ENCODE data around the gene ACTR1B. TPM values are rescaled to one million over a fixed set of nuclear protein-coding genes. Genes with fewer than 3 reads are reported as not detected.

Gene ACTR1B
- total RNA-seq, 1 donor from 2014 or later: 42.9 TPM

DNA sequence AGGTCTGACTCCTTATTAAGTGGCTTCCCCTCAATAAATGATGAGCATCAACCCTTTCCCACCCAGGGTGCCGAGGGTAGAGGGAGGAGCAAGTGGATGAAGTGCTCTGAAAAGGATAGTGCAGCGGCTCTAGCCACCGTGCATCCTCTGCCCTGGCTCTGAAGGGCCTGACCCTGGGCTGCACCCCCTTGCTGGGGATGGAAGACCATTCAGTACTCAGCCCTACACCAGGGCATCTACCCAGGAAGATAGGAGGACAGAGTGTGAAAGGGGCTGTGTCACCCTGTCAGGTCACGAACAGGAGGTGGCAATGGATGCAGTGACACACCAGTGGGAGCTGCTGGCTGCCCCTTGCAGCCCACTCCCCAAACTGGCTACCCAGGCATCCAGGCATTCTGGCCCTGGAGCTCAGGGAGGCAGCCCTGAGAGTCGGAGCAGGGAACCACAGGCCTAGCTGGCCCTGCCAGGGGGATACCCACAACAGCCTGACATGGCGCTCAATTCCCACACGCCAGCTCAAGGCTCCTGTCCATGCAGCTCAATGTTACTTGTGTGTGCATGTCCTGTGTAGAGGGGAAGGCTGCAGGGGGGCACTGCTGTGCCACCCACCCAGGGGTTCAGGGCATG lies 7.6 kb downstream of the ACTR1B start:
- H3K27ac ChIP-seq: no peak overlapping the region
- peaks cover 17% of the 10 kb centered on the region for H3K9me3 Mint-ChIP-seq
- H3K4me1 ChIP-seq: peaks cover 2% of the 10 kb centered on the region
- H3K4me3 Mint-ChIP-seq: peak overlapping the region; percentile 58
- DNase-seq (ENCODE audit: low spot score): no peak
- no peak overlapping the region for H3K4me2 ChIP-seq
- H3K4me3 ChIP-seq: no peak overlapping the region
- no peaks in the 10 kb centered on the region for H3K9me3 ChIP-seq (ENCODE audit: low read depth)
- peaks cover 2% of the 10 kb centered on the region for H3K36me3 ChIP-seq
- no peak overlapping the region for H3K27ac Mint-ChIP-seq
- H3K36me3 Mint-ChIP-seq: peaks cover 26% of the 10 kb centered on the region
- H3K79me2 ChIP-seq (ENCODE audit: low read depth): peaks cover 9% of the 10 kb centered on the region
- H3K4me1 Mint-ChIP-seq: peaks cover under 1% of the 10 kb centered on the region
- H3F3A ChIP-seq (ENCODE audit: low read depth): no peaks in the 10 kb centered on the region
- peaks cover 6% of the 10 kb centered on the region for H3K27me3 Mint-ChIP-seq (ENCODE audit: insufficient read depth, low read depth)
- peaks cover 13% of the 10 kb centered on the region for H4K20me1 ChIP-seq (ENCODE audit: low read depth)
- no peak overlapping the region for H2AFZ ChIP-seq (replicated peaks)
- H3K27me3 ChIP-seq: no peaks in the 10 kb centered on the region
- no peak overlapping the region for H3K9ac ChIP-seq
- TF ChIP-seq EZH2phosphoT487 (IDR thresholded peaks at IDR 0.05): no peak
- TF ChIP-seq EZH2 (IDR thresholded peaks at IDR 0.05): no peak
- TF ChIP-seq, protein P1, sequence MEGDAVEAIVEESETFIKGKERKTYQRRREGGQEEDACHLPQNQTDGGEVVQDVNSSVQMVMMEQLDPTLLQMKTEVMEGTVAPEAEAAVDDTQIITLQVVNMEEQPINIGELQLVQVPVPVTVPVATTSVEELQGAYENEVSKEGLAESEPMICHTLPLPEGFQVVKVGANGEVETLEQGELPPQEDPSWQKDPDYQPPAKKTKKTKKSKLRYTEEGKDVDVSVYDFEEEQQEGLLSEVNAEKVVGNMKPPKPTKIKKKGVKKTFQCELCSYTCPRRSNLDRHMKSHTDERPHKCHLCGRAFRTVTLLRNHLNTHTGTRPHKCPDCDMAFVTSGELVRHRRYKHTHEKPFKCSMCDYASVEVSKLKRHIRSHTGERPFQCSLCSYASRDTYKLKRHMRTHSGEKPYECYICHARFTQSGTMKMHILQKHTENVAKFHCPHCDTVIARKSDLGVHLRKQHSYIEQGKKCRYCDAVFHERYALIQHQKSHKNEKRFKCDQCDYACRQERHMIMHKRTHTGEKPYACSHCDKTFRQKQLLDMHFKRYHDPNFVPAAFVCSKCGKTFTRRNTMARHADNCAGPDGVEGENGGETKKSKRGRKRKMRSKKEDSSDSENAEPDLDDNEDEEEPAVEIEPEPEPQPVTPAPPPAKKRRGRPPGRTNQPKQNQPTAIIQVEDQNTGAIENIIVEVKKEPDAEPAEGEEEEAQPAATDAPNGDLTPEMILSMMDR (IDR thresholded peaks at IDR 0.05): no peak

DNA sequence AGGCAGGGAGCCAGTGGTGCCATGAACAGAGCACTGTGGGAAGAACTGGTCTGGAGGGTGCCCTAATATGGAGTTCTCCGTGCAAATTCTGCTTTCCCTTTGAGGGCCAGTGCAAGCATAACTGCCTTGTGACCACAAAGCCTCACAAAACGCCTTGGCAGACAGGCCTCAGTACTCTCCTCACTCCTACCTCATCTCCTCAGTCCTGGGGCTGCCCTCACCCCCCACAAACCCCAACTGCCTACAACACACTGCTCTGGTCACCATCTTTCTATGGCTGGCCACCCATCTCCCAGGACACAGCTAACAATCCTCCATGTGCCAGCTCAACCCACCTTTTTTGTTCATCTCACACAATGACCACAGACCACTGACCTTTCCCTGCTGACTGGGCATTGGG lies 9.1 kb downstream of the ACTR1B start:
- H3K27ac Mint-ChIP-seq: no peak overlapping the region
- peaks cover 1% of the 10 kb centered on the region for H4K20me1 ChIP-seq (ENCODE audit: low read depth)
- no peak overlapping the region for H3K4me2 ChIP-seq
- peaks cover 9% of the 10 kb centered on the region for H3F3A ChIP-seq (ENCODE audit: low read depth)
- H3K27ac ChIP-seq: no peak overlapping the region
- no peak overlapping the region for H3K4me3 Mint-ChIP-seq
- H3K27me3 ChIP-seq: no peaks in the 10 kb centered on the region
- DNase-seq (ENCODE audit: low spot score): no peak
- H3K27me3 Mint-ChIP-seq (ENCODE audit: insufficient read depth, low read depth): peaks cover 5% of the 10 kb centered on the region
- H3K4me1 ChIP-seq: no peaks in the 10 kb centered on the region
- H3K9me3 ChIP-seq (ENCODE audit: low read depth): no peaks in the 10 kb centered on the region
- H3K4me3 ChIP-seq: no peak overlapping the region
- H3K9me3 Mint-ChIP-seq: peaks cover 17% of the 10 kb centered on the region
- TF ChIP-seq EZH2 (IDR thresholded peaks at IDR 0.05) (no peak), EZH2phosphoT487 (IDR thresholded peaks at IDR 0.05) (no peak)
- TF ChIP-seq, protein P1 (IDR thresholded peaks at IDR 0.05): no peak
- no peak overlapping the region for H3K9ac ChIP-seq
- H3K36me3 ChIP-seq: peaks cover 2% of the 10 kb centered on the region
- H2AFZ ChIP-seq (replicated peaks): no peak overlapping the region
- H3K4me1 Mint-ChIP-seq: no peaks in the 10 kb centered on the region
- H3K36me3 Mint-ChIP-seq: peaks cover 31% of the 10 kb centered on the region
- H3K79me2 ChIP-seq (ENCODE audit: low read depth): no peaks in the 10 kb centered on the region

DNA sequence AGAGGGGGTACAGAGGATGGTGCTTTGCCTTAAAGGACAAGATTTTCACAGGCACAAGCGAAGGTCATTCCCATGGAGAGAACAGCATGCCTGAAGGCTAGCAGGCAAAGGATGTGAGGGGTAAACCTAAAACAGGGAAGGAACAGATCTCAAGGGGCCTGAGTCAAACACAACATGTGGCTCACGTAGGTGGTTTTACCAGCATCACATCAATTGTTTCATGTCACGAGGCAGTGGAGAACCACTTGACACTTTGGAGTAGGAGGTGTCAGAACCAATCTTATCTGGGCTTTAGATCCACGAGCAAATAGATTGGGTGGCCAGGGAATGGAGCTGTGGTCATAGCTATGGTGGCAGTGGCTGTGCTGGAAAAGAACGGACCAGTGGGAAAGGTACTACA lies 9.5 kb downstream of the ACTR1B start:
- no peaks in the 10 kb centered on the region for H3K9me3 ChIP-seq (ENCODE audit: low read depth)
- H3K9ac ChIP-seq: no peak overlapping the region
- Mint-ChIP-seq H3K36me3 (peaks cover 35% of the 10 kb centered on the region), H3K4me1 (no peaks in the 10 kb centered on the region), H3K27me3 (ENCODE audit: insufficient read depth, low read depth) (peaks cover 3% of the 10 kb centered on the region), H3K9me3 (peaks cover 17% of the 10 kb centered on the region), H3K4me3 (no peak overlapping the region), H3K27ac (no peak overlapping the region)
- no peak overlapping the region for H3K4me3 ChIP-seq
- no peak overlapping the region for H2AFZ ChIP-seq (replicated peaks)
- H3F3A ChIP-seq (ENCODE audit: low read depth): peaks cover 9% of the 10 kb centered on the region
- H3K79me2 ChIP-seq (ENCODE audit: low read depth): no peaks in the 10 kb centered on the region
- H4K20me1 ChIP-seq (ENCODE audit: low read depth): no peaks in the 10 kb centered on the region
- H3K36me3 ChIP-seq: peaks cover 2% of the 10 kb centered on the region
- no peaks in the 10 kb centered on the region for H3K4me1 ChIP-seq
- no peak overlapping the region for H3K27ac ChIP-seq
- H3K4me2 ChIP-seq: no peak overlapping the region
- no peaks in the 10 kb centered on the region for H3K27me3 ChIP-seq
- TF ChIP-seq, protein P1 (IDR thresholded peaks at IDR 0.05): no peak
- no peak for TF ChIP-seq EZH2 (IDR thresholded peaks at IDR 0.05)
- no peak for TF ChIP-seq EZH2phosphoT487 (IDR thresholded peaks at IDR 0.05)
- no peak for DNase-seq (ENCODE audit: low spot score)

Measured in neural progenitor cell (in vitro differentiated cells).